Activated naive CD8-positive, alpha-beta T cell treated with anti-CD3 and anti-CD28 coated beads, Interleukin-2, amount 50 U/mL, for 16 hours (primary cell): ENCODE data around the gene TBC1D2B.
A peak's percentile ranks its signal among the peaks of the same experiment; 100 is the strongest.
"Not testable (repeated sequence)": the region's sequence is repeated elsewhere in the genome, so short reads cannot be mapped to it uniquely, and the experiment has no call there.

Source experiments
- DNase-seq: peaks from one replicate; pipeline ENCODE4 v3.0.0-alpha.2; 2020; ENCODE audit warnings: low read depth, low spot score

TBC1D2B gene

GRCh38 chr15:78003539-78004008 lies 73.9 kb downstream of the TBC1D2B start:
- no peak for DNase-seq

- DNase-seq = no peak
Measured at GRCh38 chr15:78002996-78003395, 74.5 kb downstream of the TBC1D2B start.

- no peak for DNase-seq
Measured at GRCh38 chr15:78001656-78002055, 75.9 kb downstream of the TBC1D2B start.

DNA sequence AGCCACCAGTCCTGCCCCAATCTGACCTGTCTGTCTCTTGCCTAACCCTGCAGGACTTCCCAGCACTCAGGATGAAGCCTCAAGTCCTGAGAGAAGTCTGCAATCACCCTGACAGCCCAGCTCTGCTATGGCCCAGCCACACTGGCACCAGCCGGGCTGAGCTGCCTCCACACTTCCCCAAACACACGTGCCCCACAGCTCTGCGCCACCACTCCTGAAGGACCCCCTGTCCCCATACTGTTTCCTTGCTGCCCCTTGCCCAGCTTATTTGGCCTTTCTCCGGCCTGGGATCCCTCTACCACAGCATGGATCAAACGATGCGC lies 76.6 kb downstream of the TBC1D2B start:
- no peak for DNase-seq

DNA sequence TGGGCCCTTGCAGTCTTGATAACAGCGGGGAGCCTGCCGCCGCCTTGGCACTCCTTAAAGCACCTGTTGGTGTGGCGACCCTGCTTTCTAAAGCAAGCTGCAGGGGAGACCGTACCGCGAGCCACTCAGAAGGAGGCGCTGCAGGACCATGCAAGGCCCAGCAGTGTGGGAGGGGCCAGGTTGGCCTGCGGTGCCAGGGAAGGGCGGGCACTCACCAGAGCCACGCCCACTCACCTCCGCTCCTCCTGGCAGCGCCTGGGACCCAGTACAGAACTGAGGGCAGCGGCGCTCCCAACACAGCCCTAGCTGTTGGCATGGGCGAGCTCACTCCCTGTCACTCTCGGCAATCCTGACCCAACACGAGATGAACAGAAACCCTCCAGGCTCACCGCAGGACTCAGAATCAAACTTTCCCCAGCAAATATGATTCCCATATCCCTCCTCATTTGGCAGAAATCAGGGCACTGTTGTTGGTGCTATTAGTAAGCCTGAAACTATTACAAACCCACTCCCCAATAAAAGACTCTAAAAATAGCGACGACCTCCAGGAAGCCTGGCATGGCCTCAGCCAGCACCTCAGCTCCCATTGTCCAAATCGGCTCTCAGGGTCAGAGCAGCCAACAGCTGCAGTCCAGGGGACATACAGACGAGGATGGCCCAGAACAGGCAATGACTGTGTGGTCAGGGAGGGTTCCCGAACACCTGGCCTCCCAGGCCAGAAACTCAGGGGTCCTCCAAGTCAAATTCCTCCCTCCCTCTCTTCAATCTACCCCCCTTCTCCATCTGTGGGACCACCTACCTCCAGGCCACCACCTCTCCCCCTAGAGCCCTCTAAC lies 77.2 kb downstream of the TBC1D2B start:
- peak; percentile 54 for DNase-seq

- DNase-seq = no peak
Measured at GRCh38 chr15:77999486-77999885, 78.0 kb downstream of the TBC1D2B start.

DNA sequence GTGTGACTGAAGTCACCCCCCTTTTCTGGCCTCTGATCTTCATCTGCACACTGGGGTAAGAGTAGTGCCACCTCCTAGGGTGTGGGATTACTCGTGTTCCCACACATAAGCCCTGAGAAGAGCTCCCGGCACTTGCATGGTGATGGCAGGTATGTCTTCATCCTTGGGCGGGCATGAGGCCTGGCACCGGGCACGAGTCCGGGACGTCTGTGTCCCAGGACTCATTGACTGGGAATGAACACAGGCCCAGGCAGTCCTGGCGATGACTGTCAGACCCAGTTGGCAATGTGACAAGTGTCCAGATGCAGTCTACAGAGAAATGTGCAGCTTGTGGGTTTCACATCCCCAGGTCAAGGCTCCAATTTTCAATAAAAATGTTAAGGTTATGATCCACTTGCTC lies 78.9 kb downstream of the TBC1D2B start:
- no peak for DNase-seq

DNA sequence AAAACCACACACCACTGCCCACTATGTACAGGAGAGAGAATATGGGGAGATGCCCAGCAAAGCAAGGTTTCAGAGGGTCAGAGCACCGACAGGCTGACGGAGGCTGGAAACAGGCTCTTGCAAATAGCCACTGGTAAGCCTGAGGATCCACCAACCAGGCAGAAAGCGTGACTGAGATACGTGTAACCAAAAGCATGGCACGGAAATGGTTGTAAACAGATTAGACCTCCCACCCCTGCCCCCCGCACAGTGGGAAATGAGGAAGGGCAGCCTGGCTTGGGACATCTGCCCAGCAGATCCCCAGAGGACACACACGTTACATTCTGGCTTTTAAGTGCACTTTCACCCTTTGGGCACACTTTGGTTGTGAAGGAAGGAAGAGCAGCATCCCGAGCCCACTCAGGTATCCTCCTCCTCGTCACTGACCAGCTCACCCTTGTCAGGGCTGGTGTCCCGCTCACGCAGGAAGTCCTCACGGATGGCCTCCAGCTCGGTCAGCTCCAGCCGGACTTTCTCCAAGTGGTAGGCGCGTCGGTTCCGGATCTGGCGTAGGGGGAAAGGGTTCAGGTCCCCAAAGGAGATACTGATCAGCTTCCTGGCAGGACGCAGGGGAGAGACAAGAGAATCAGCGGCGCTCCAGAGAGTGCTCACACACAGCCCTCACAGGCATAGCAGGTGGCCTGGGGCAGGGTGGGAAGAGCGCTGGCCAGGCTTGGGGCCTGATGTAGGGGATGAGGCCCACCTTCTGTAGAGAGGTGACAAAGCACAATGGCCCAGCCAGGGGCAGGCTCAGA lies 79.6 kb downstream of the TBC1D2B start:
- not testable (repeated sequence) for DNase-seq

- not testable (repeated sequence) for DNase-seq
Measured at GRCh38 chr15:77997221-77997620, 80.3 kb downstream of the TBC1D2B start.

- DNase-seq = not testable (repeated sequence)
Measured at GRCh38 chr15:77996713-77997171, 80.8 kb downstream of the TBC1D2B start.

DNA sequence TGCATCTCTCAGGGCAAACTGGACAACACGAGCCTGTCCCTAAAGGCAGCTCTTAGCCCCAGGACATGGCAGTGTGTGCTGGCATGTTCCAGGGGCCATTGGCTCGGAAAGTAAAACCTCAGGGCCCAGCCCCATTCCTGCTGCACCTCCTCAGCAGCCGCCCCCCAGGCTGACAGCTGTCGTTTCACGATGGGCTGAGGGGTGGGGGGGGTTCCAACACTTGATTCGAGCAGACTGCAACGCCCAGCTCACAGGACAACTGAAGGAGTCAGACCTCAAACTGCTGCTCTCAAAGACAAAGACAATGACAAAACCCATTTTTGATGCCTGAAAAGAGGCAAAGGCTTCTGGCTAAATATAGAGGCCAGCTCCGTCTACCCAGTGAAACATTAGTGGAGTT lies 81.3 kb downstream of the TBC1D2B start:
- DNase-seq = not testable (repeated sequence)

DNA sequence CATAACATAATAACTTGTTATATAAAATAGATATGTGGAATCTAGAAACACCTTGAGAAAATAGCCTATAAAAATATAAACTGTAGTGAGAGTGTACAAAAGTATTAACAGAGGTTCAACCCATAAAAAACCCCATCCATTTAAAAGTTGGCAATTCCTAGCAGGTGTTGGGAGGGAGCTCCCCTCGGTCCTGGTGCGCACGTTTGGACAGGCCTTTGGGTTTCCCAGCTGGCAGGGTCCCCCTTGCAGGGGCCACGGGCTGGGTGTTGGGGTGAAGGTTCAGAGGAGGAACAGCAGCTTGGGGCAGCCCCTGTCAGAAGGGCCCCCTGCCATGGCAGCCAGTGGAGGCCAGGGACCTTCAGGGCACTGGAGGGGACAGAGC lies 82.0 kb downstream of the TBC1D2B start:
- not testable (repeated sequence) for DNase-seq

DNA sequence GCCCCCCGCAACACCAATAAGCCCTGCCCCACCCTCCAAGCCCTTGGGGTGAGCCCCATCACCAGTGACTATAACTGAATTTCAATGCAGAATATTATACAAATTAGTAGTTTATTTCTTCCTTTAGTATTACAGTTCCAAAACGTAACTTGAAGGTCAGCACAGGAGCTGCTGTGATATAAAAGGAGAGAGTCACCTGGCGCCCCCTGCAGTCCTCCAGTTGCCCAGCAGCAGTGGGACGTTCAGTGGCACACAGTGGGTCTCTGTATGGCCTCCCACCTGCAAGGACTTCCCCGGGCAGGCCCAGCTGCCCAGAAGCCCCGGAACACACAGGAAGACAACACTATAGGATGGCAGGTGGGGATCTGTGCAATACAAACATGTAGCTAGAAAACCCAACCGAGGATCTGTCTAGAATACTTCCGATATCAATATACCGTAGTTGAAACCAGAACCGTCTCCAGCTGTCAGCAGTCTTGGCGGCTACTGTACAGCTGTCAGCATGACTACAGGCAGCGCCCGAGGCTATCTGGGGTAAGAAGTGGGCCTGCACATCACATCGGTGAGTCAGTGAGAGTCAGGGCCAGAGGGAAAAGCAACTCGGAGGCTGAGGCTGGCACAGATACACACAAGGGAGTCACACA lies 82.5 kb downstream of the TBC1D2B start:
- not testable (repeated sequence) for DNase-seq

- not testable (repeated sequence) for DNase-seq
Measured at GRCh38 chr15:77993970-77994693, 83.4 kb downstream of the TBC1D2B start.

DNA sequence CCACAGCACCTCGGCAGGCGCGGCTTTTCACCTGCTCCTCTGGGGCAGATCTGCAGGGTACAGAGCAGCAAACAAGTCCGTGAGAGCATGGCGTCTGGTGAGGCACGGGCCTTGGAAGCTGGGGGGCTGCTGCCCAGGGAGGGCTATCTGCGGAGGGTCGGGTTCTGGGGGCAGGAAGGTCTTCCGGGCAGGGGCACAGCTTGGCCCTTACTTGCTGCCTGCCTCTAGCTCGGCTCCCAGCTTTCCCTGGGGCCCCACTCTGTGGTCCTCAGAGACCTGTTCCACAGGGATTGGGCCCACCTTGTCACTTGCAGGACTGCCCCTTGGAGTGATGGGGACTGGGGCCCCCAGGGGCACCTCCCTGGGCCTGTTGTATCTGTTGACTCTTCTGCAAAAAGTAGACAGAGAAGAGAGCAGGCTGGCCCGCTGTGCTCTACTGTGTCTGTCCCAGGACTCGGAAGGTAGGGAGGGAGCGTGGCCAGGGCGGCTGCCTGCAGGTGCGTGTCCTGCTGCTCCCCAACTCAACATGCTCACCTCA lies 84.1 kb downstream of the TBC1D2B start:
- no peak for DNase-seq

DNA sequence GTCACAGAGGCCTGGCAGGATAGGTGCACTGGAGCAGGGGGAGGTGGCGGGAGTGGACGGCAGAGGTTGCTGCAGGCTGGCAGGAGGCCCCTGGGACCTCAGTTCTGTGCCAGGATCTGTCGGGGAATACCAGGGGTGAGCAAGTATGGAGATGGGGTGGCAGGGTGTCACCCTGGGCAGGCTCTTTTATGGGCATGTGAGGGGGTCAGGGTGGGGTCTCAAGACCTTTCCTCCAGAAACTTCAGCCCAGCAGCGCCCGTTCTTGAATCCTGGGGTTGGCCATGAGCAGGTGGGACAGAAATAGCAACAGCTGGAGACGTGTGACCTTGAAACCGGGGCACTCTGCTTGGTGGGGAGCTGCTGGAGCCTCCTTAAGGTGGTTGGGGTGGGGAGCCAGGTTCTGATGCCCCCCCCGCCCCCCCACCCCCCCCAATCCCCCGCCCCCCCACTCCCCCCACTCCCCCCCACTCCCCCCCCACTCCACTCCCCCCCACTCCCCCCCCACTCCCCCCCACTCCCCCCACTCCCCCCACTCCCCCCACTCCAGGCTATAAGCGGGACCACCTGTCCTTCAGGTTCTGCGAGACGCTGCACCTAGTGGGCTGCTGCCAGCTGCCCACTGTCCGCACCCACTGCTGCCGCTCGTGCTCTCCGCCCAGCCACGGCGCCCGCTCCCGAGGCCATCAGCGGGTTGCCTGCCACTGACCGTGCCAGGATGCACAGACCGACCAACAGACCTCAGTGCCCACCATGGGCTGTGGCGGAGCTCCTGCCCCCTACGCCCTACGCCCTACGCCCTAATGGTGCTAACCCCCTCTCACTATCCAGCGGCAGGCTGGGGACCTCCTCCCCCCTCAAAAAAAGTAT lies 84.9 kb downstream of the TBC1D2B start:
- DNase-seq = no peak

- not testable (repeated sequence) for DNase-seq
Measured at GRCh38 chr15:77991658-77992201, 85.8 kb downstream of the TBC1D2B start.

DNA sequence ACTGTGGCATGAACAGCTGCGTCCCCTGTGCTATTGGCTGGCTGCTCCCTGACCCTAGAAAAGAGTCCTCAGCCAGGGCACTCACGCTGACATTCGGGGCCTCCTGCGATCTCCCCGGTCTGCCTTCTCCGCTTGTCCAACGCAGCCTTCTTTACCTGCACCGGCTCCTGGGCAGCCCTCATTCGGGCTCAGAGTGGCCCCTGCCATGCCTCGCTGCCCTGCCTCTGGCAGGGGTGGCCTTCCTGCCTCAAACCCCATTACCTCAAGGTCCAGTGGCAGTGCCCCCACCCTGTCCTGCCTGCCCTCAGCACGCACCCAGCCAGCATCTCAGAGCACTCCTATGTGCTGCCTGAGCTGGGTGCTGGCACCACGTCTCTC lies 86.5 kb downstream of the TBC1D2B start:
- no peak for DNase-seq

DNA sequence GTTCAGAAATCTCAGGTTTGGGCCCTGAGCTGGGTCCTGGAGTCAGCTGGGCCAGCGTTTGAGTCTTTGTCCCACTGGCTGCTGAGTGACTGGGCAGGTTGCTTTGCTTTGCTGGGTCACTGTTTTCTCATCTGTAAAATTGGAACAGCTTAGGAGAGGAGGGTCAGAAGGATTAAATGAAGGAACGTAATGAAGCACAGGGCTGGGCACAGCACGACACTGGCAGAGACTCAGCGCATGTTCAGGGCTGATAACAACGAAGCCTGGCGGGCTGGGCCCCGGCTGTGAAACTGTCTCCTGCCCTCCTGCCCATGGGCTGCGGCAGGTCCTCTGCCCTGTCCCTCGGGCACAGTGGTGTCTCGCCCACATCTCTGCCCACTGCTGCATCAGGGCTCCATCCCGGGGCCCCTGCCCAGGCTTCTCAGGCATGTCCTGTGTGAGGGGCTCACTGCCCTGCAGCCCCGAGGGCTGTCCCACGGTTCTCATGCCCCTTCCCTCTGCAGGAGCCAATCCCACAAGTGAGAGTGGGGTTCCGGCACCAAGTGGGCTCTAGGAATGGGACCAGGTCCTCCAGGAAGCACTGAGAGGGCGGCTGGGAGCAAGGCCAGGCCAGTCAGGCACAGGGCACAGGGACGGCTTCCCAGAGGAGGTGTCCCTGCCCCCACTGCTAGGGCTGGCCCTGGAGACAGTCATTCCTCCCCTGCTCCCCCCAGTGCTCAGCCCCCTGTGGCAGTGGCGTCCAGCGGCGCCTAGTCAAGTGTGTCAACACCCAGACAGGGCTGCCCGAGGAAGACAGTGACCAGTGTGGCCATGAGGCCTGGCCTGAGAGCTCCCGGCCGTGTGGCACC lies 88.0 kb downstream of the TBC1D2B start:
- no peak for DNase-seq
